Measurements from ENCODE around the gene PLPP2.

The PLPP2 gene

DNA sequence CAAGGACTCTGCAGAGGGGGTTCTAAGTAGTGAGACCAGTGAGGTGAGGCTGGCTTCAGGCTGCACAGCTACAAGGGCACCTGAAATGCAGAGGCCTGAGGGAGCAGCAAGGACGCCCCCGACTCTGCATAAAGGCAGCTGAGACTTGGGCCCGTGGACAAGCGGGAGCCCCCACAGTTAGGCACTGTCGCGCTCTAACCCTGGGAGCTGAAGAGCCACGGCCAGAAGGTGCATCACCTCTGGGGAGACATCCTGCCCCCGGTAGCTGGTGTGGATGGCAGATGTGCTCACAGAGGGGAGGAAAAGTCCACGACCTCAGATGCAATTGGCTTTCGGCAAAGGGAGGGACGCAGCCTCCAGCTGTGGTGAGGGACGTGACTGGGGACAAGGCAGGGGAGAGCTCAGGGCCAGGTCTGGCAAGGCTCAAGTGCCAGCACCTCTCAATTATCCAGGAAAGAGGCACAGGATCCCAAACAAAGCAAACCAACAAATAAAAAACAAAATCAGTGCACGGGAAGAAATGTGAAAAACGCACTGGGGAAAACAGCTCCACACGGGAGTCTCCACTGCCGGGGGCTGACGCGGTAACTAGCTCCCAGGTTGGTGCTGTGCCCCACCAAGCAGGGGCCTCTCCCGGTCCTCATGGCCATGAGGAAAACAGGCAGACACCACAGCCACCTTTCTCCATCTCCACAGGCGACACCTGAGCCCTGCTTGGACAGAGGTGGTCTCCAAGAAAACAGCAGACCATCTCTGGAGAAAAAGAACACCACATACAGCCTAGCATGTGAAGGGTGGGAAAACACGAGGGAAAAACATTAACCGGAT is 23.0 kb upstream of the PLPP2 start:
- DNase-seq = no peak

DNA sequence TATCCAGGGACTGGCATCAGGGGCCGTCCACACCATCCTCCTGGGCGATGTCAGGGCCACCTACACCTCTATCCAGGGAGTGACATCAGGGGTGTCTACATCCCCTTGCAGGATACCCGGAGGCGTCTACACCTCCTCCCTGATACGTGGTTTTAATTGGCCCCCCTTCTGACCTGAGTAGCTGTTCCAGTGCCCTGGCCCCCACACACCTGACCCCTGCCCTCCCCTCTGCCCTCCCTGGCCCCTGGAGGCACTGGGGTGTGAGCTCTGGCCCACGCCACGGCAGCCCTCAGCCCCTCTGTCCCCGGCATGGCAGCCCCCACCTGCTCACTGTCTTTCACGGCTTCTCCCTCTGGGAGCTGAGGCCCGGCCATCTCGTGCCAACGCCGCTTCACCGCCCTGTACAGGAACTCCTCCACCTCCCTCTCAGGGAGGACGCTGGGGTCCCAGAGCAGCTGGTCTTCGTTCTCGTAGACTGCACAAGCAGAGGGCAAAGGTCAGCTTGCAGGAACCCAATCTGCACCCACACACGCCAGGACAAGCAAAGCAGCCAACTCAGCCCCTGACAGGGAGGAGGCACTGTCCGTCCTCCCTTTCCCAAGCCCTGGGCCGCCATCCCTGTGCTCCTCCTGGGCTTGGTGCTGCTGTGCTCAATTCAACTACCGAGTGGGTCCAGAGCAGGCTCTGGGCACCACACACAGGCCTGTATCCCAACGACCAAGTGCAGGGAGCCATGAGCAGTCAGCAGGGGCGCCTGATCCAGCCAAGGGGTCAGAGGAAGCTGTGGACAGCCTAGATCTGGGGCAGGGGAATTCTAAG is 22.2 kb upstream of the PLPP2 start:
- DNase-seq = no peak

DNA sequence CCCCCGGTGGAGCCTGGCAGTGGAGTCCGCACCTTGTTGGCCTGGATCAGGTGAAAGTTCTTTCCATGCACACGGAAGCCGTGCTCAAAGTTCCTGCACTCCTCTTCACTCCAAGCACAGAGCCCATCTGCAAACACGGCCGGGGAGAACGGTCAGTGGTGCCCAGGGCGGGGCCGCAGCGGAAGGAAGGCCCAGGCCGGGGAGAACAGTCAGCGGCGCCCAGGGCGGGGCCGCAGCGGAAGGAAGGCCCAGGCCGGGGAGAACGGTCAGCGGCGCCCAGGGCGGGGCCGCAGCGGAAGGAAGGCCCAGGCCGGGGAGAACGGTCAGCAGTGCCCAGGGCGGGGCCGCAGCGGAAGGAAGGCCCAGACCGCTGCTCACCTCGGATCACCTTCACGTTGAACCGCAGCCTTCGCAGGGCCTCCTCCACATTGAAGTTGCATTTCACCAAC is 20.6 kb upstream of the PLPP2 start:
- no peak for DNase-seq

DNA sequence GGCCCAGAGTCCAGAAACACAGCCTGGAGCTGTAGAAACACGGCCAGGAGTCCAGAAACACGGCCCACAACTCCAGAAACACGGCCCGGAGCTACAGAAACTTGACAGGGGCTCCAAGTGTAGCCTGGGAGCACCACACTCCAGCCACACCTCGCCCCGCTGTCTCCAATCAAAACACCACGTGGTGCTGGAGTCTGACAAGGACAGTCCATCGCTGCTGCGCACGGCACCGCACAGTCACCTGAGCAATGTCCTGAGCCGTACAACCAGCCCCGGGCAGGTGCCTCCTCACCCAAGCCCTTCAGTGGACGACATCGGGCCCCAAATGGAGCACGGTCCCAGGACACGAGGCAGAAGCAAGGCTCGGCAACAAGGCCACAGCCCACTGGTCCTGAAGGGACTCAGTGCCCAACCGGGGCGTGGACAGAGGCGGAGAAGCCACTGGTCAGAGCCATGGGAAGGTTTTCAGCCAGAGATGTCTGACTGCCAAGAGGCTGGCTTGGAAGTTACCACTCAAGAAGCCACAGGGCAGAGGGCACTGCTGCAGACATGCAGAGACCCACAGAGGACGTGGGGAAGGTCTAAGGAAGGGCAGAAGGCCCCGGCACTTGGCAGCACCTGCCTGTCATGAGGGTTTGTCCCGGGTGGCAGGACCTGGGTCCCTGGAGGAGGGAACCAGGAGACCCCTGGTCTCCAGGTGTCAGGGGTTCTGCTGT is 19.7 kb upstream of the PLPP2 start:
- no peak for DNase-seq

GRCh38 chr19:310141-310651 is 19.0 kb upstream of the PLPP2 start:
- DNase-seq = no peak

DNA sequence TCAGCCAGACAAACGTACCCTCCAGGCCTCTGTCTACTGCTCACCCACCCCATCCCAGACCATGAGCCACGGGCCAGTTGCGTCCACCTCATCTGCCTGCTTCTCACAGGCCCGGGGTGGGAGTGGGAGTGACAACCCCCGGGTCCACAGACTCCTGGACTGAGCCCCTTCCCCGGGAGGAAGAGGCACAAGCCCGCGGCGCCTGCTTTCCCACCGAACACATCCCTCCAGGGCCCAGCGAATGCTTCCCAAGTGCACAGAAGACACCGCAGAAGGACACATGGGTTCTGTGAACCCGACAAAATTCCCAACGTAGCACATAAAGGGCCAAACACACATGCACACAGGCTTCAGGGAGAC is 18.0 kb upstream of the PLPP2 start:
- no peak for DNase-seq

DNA sequence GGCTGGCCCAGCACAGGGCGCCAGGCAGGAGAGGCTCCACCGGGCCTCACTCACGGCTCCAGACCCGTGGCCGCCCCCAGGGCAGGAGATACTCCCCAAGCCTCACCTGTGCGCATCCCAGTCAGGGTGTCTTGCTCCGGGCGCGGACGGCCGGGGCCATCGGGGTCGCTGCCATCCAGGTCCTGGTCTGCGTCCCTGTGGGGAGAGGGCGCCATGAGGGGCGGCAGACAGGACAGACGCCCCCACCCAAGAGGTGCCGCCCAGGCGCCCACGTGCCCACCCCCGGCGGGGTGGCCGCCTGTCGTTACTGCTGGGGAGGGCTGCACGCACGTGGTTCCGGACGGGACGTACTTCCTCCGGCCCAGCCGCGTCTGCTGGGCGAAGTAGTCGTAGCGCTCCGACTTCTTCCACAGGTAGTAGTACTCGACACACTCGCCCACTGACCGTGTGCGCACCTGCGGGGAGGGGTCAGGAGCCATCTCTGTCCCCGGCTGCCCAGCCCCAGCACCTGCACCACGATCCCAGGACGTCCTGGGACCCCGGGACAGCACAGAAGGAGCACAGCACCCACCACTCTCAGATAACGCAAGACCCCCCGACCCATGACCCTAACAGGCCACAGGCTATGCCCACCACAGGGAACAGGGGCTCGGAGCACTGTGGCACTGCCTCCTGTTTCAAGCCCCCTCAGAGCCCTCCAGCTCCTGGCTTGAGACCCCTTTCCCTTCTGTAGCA is 17.4 kb upstream of the PLPP2 start:
- no peak for DNase-seq

GRCh38 chr19:307793-308420 is 16.7 kb upstream of the PLPP2 start:
- no peak for DNase-seq

GRCh38 chr19:307111-307531 is 15.9 kb upstream of the PLPP2 start:
- no peak for DNase-seq

- no peak for DNase-seq
These were observed 15.1 kb upstream of the PLPP2 start for GRCh38 chr19:306151-306900.

DNA sequence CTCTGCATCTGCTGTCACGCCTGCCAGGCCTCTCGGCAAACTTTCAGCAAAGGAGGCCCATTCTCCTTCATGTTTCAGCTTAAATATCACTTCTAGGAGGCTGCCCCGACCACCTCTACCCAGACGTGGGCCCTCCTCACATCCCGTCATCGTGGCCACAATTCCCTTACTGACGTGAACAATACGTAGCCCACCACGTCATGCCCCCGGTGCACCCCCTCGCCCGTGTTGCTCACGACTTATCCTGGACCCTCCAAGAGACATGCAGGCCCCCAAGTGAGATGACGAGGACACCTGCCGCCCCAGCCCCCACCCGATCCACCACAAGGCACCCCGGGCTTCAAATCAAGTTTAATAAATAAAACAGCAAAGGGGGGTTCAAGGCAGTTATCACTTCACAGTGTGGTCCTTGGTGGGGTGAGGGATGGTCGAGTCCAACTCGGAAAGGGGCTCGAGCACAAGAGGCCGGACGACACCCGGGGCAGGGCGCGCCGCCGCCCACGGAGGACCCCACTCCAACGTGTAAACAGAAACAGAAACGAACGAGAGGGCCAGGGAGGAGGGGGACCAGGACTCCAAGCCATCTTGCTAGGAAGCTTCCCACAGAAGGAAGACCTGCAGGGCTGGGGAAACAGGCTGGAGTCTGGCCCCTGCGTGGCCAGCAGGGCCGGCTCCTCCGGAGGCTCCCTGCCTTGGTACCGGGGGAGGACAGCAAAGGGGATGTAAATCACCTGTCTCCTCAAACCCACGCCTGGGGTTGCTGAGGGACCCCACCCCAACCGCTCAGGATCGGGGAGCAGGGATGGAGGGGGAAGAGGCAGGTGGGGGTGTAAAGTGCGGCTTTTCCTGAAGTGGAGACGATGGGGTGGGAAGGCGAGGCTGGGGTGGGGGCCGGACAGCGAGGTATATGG is 14.3 kb upstream of the PLPP2 start:
- no peak for DNase-seq

GRCh38 chr19:296476-297225 is 5.4 kb upstream of the PLPP2 start:
- DNase-seq = no peak

- DNase-seq = no peak
These were observed 4.6 kb upstream of the PLPP2 start for GRCh38 chr19:295687-296370.

DNA sequence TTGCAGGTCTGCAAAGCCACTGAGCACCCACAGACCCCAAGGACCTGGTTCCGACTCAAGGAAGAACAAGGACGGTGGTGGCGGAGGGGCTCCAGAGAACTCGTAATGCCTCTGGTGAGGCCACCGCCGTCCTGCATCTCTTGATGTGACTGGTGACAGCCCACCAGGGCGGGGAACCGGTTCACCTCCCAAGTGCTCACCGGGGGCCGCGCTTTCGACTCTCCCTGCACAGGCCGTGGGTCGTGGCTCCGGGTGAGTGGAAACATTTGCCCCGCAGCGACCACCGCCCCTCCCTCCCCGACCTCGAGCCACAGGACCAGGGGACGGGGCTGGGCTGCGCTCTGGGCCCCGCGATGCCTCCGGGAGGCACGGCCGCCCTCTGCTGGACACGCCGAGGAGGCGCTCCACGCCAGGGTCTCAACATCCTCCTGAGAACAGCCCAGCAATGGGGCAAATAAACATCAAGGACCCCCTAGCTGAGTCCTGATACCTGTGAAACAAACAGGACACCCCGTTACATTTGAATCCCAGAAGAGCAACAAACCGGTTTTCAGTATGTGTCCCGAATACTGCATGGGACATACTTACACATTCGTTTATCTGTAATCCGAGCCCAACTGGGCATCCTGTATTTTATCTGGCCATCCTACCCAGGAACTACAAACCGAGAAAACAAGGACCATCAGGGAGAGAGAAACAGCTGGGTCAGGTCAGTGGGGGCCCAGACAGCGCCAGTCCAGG is 3.9 kb upstream of the PLPP2 start:
- DNase-seq = no peak

DNA sequence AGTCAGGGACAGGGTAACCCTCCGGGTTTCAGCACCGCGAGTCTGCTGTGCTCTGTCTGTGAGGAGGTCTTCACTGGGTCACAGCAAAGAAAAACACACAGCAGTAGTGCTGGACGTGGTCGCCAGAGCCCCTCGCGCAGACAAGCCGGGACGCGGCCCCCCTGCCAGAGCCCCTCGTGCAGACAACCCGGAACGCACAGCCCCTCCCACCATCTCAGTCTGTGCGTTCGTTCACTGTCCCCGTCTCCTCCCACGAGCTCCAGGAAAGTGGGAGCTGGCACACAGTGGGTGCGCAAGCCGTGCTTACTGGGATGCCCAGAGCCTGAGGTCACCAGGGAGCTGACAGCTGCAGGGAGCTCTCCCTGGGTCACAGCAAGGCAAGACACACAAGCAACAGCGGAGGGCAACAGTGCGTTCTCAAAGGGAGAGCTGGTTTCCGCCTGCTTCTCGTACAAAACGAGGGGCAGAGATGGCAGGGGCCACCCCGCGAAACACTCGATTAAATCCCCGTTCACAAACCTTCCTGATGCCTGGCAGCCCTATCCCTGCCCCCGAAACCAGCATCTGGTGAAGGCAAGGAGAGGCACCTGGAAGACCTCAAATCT is 3.2 kb upstream of the PLPP2 start:
- DNase-seq = no peak

DNA sequence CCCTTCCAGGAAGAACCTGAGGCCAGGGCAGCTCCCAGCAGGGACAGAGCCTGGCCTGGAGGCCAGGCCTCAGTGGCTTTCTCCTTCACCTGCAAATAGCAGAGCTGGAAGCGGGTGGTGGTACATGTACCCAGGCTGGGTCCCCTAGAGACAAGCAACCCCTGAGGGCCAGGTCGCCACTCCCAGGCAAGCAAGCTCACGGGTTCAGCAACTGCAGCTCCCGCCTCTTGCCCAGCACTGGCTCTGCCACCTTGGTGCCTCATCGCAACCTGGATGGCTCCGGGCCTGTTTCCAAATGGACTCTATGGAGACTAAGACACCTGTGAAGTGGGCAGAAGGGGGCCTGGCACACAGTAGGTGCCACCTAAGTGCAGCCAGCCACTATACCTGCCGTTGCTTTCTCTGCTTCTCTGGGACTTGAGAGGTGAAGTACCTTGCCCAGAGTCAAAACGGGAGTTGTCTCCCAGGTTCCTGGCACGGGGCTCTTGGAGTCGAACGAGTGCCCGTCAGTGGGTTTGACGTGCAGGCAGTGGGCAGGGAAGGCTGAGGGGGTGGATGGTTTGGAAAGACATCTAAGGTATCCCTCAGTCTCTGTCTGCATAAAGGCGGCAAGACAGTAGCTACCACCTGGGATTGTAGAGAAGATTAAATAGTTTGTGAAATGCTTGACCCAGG is 2.4 kb upstream of the PLPP2 start:
- no peak for DNase-seq

GRCh38 chr19:292951-293350 is 1.7 kb upstream of the PLPP2 start:
- no peak for DNase-seq
